ENCODE measurements around the gene DLG2.

GRCh38 chr11:84914511-84914910, 712.6 kb downstream of the DLG2 start:
- TF ChIP-seq CTCF (IDR thresholded peaks at IDR 0.05 in 4 of 5, conservative IDR thresholded peaks at IDR 0.05 in 1 of 5) (no peak), POLR2A (IDR thresholded peaks at IDR 0.05) (no peak)
